Osteoblast (primary cell): ENCODE data around the gene TRHDE. TPM values are rescaled to one million over a fixed set of nuclear protein-coding genes. Genes with fewer than 3 reads are reported as not detected.

Source experiments
- DNase-seq: peaks from one replicate; pipeline ENCODE4 v3.0.0; 2011; ENCODE audit warnings: low spot score, mixed read lengths; ENCODE audit not compliant: insufficient read length; ENCODE audit errors: missing footprints
- H2AFZ ChIP-seq: 2 replicates; pipeline ENCODE4 v1.6.0; 2011; ENCODE audit warnings: mild to moderate bottlenecking, low read length
- H3K27ac ChIP-seq: 2 replicates; pipeline ENCODE4 v1.5.1; 2011; ENCODE audit warnings: mild to moderate bottlenecking, low read depth, low read length, moderate library complexity
- H3K27me3 ChIP-seq: 2 replicates; pipeline ENCODE4 v1.6.0; 2012; ENCODE audit warnings: mild to moderate bottlenecking, control low read depth, inconsistent platforms, low read length, moderate library complexity; ENCODE audit not compliant: insufficient read depth
- H3K36me3 ChIP-seq: 2 replicates; pipeline ENCODE4 v1.5.1; 2011; ENCODE audit warnings: mild to moderate bottlenecking, low read length, control low read depth, moderate library complexity; ENCODE audit not compliant: insufficient read depth
- H3K4me1 ChIP-seq: 2 replicates; pipeline ENCODE4 v1.5.1; 2011; ENCODE audit warnings: mild to moderate bottlenecking, low read length, control low read depth, moderate library complexity; ENCODE audit not compliant: insufficient read depth
- H3K4me2 ChIP-seq: 2 replicates; pipeline ENCODE4 v1.6.0; 2011; ENCODE audit warnings: mild to moderate bottlenecking, low read length; ENCODE audit not compliant: insufficient read depth
- H3K4me3 ChIP-seq: fragments of 200-600 bp; sonication (generic); 3 replicates; pipeline ENCODE4 v1.5.1; 2012; ENCODE audit warnings: mild to moderate bottlenecking, low read length, inconsistent platforms; ENCODE audit not compliant: insufficient read depth
- H3K79me2 ChIP-seq: 2 replicates; pipeline ENCODE4 v1.6.0; 2012; ENCODE audit warnings: mild to moderate bottlenecking, low read length, control low read depth, inconsistent platforms; ENCODE audit not compliant: insufficient read depth
- H3K9me3 ChIP-seq: 2 replicates; pipeline ENCODE4 v1.5.1; 2011; ENCODE audit warnings: low read depth, low read length, control low read depth
- H4K20me1 ChIP-seq: 2 replicates; pipeline ENCODE4 v1.6.0; 2012; ENCODE audit warnings: mild to moderate bottlenecking, low read length, control low read depth; ENCODE audit not compliant: insufficient read depth
- CTCF ChIP-seq: IDR thresholded peaks from 2 replicates; pipeline ENCODE4 v1.5.1; 2011; ENCODE audit warnings: mild to moderate bottlenecking, low read depth, low read length, moderate library complexity; ENCODE audit errors: extremely low read depth
- total RNA-seq: library from RNA; depleted of rRNA; stranded (reverse); fragments of >200 nt; gene quantifications from 2 replicates; pipeline ENCODE4 v1.2.3, GENCODE V29; 2012

Gene TRHDE
- total RNA-seq, 1 donor, result under 0.01 TPM

GRCh38 chr12:72313806-72314205, 41.6 kb downstream of the TRHDE start:
- Histone ChIP-seq H3K9me3 (no peaks in the 10 kb centered on the region), H2AFZ (peak overlapping the region; percentile 50), H3K4me3 (no peak overlapping the region), H3K79me2 (no peaks in the 10 kb centered on the region), H4K20me1 (no peaks in the 10 kb centered on the region), H3K36me3 (no peaks in the 10 kb centered on the region), H3K27me3 (no peaks in the 10 kb centered on the region), H3K4me1 (no peaks in the 10 kb centered on the region), H3K27ac (no peak overlapping the region), H3K4me2 (no peak overlapping the region)
- no peak for TF ChIP-seq CTCF
- no peak for DNase-seq

- DNase-seq, result no peak
- Histone ChIP-seq H3K79me2 (no peaks in the 10 kb centered on the region), H3K4me2 (no peak overlapping the region), H3K4me1 (no peaks in the 10 kb centered on the region), H2AFZ (no peak overlapping the region), H3K9me3 (no peaks in the 10 kb centered on the region), H3K27me3 (no peaks in the 10 kb centered on the region), H3K4me3 (no peak overlapping the region), H4K20me1 (no peaks in the 10 kb centered on the region), H3K27ac (no peak overlapping the region), H3K36me3 (no peaks in the 10 kb centered on the region)
- TF ChIP-seq CTCF, result no peak
Measured at GRCh38 chr12:72315858-72316257, 43.7 kb downstream of the TRHDE start.

- no peak for DNase-seq
- H3K4me2 ChIP-seq, result no peak overlapping the region
- no peaks in the 10 kb centered on the region for H3K79me2 ChIP-seq
- H2AFZ ChIP-seq, result no peak overlapping the region
- H4K20me1 ChIP-seq, result no peaks in the 10 kb centered on the region
- no peaks in the 10 kb centered on the region for H3K4me1 ChIP-seq
- H3K27ac ChIP-seq, result no peak overlapping the region
- H3K4me3 ChIP-seq, result no peak overlapping the region
- H3K27me3 ChIP-seq, result no peaks in the 10 kb centered on the region
- no peaks in the 10 kb centered on the region for H3K9me3 ChIP-seq
- no peaks in the 10 kb centered on the region for H3K36me3 ChIP-seq
- TF ChIP-seq CTCF, result no peak
Measured at GRCh38 chr12:72318341-72318740, 46.2 kb downstream of the TRHDE start.

GRCh38 chr12:72323881-72324280, 51.7 kb downstream of the TRHDE start:
- Histone ChIP-seq H3K4me2 (no peak overlapping the region), H3K4me1 (no peaks in the 10 kb centered on the region), H3K27me3 (no peaks in the 10 kb centered on the region), H3K4me3 (no peak overlapping the region), H3K36me3 (no peaks in the 10 kb centered on the region), H3K79me2 (no peaks in the 10 kb centered on the region), H3K9me3 (no peaks in the 10 kb centered on the region), H3K27ac (no peak overlapping the region), H4K20me1 (no peaks in the 10 kb centered on the region), H2AFZ (peak overlapping the region; percentile 31)
- TF ChIP-seq CTCF, result no peak
- no peak for DNase-seq
